Osteoblast (primary cell): Measurements from ENCODE around the gene NEU3. TPM values are rescaled to one million over a fixed set of nuclear protein-coding genes. Genes with fewer than 3 reads are reported as not detected.
"Not testable (repeated sequence)": the region's sequence is repeated elsewhere in the genome, so short reads cannot be mapped to it uniquely, and the experiment has no call there.

ENCODE experiments used
- DNase-seq: peaks from one replicate; pipeline ENCODE4 v3.0.0; 2011; ENCODE audit warnings: low spot score, mixed read lengths; ENCODE audit not compliant: insufficient read length; ENCODE audit errors: missing footprints
- H2AFZ ChIP-seq: 2 replicates; pipeline ENCODE4 v1.6.0; 2011; ENCODE audit warnings: mild to moderate bottlenecking, low read length
- H3K27ac ChIP-seq: 2 replicates; pipeline ENCODE4 v1.5.1; 2011; ENCODE audit warnings: mild to moderate bottlenecking, low read depth, low read length, moderate library complexity
- H3K27me3 ChIP-seq: 2 replicates; pipeline ENCODE4 v1.6.0; 2012; ENCODE audit warnings: mild to moderate bottlenecking, control low read depth, inconsistent platforms, low read length, moderate library complexity; ENCODE audit not compliant: insufficient read depth
- H3K36me3 ChIP-seq: 2 replicates; pipeline ENCODE4 v1.5.1; 2011; ENCODE audit warnings: mild to moderate bottlenecking, low read length, control low read depth, moderate library complexity; ENCODE audit not compliant: insufficient read depth
- H3K4me1 ChIP-seq: 2 replicates; pipeline ENCODE4 v1.5.1; 2011; ENCODE audit warnings: mild to moderate bottlenecking, low read length, control low read depth, moderate library complexity; ENCODE audit not compliant: insufficient read depth
- H3K4me2 ChIP-seq: 2 replicates; pipeline ENCODE4 v1.6.0; 2011; ENCODE audit warnings: mild to moderate bottlenecking, low read length; ENCODE audit not compliant: insufficient read depth
- H3K4me3 ChIP-seq: fragments of 200-600 bp; sonication (generic); 3 replicates; pipeline ENCODE4 v1.5.1; 2012; ENCODE audit warnings: mild to moderate bottlenecking, low read length, inconsistent platforms; ENCODE audit not compliant: insufficient read depth
- H3K79me2 ChIP-seq: 2 replicates; pipeline ENCODE4 v1.6.0; 2012; ENCODE audit warnings: mild to moderate bottlenecking, low read length, control low read depth, inconsistent platforms; ENCODE audit not compliant: insufficient read depth
- H3K9me3 ChIP-seq: 2 replicates; pipeline ENCODE4 v1.5.1; 2011; ENCODE audit warnings: low read depth, low read length, control low read depth
- H4K20me1 ChIP-seq: 2 replicates; pipeline ENCODE4 v1.6.0; 2012; ENCODE audit warnings: mild to moderate bottlenecking, low read length, control low read depth; ENCODE audit not compliant: insufficient read depth
- CTCF ChIP-seq: IDR thresholded peaks from 2 replicates; pipeline ENCODE4 v1.5.1; 2011; ENCODE audit warnings: mild to moderate bottlenecking, low read depth, low read length, moderate library complexity; ENCODE audit errors: extremely low read depth
- total RNA-seq: library from RNA; depleted of rRNA; stranded (reverse); fragments of >200 nt; gene quantifications from 2 replicates; pipeline ENCODE4 v1.2.3, GENCODE V29; 2012

Gene NEU3
- total RNA-seq, 1 donor, result 6.9 TPM

DNA sequence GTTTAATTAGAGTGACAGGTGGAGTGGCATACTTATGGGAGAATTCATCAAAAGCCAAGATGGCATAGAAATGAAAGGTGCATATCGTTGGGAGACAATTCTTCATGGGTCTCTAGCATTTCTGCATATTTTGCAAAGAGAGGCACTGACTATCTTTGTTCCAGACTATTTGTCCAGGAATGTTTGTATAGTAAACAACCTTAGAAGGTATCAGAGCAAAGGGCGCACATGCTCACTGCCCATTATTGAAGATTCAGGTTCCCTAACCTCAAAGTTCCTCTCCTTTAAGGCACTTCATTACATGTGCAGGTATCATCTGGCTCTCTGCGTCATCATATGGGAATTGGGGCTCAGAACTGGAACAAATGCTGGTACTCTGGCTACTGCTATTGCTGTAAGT, 4.7 kb upstream of the NEU3 start:
- no peak for TF ChIP-seq CTCF

DNA sequence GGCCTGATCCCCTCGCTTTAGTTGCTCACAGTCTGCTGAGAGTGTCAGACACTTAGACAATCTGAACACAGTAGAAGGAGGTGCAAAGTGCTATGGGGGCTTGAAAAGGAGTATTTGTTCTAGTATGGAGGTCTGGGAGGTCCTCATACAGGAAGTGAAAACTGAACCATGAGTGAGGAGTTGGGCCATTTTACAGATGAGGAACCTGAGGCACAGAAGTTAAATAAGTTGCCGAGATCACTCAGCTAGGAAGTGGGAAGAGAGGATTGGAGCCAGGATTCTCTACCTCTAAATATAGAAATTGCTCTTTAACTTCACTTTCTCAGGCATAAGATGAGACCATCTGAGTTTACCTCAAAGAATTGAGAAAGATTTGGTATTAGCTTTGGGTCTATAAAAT, 4.0 kb upstream of the NEU3 start:
- H3K9me3 ChIP-seq, result no peaks in the 10 kb centered on the region
- no peak overlapping the region for H3K4me3 ChIP-seq
- DNase-seq, result no peak
- H3K36me3 ChIP-seq, result peaks cover 3% of the 10 kb centered on the region
- H2AFZ ChIP-seq, result no peak overlapping the region
- H4K20me1 ChIP-seq, result peaks cover 2% of the 10 kb centered on the region
- no peak for TF ChIP-seq CTCF
- no peak overlapping the region for H3K27ac ChIP-seq
- H3K79me2 ChIP-seq, result peaks cover 3% of the 10 kb centered on the region
- H3K4me2 ChIP-seq, result no peak overlapping the region
- peaks cover 11% of the 10 kb centered on the region for H3K4me1 ChIP-seq
- no peaks in the 10 kb centered on the region for H3K27me3 ChIP-seq

More for the DNA sequence above, 4.7 kb upstream of the NEU3 start:
- no peak overlapping the region for H3K4me3 ChIP-seq
- no peaks in the 10 kb centered on the region for H3K27me3 ChIP-seq
- no peaks in the 10 kb centered on the region for H3K79me2 ChIP-seq
- H3K9me3 ChIP-seq, result no peaks in the 10 kb centered on the region
- no peak for DNase-seq
- H3K4me1 ChIP-seq, result peaks cover 5% of the 10 kb centered on the region
- H3K27ac ChIP-seq, result no peak overlapping the region
- no peak overlapping the region for H3K4me2 ChIP-seq
- no peak overlapping the region for H2AFZ ChIP-seq
- H3K36me3 ChIP-seq, result peaks cover 5% of the 10 kb centered on the region
- peaks cover 3% of the 10 kb centered on the region for H4K20me1 ChIP-seq

DNA sequence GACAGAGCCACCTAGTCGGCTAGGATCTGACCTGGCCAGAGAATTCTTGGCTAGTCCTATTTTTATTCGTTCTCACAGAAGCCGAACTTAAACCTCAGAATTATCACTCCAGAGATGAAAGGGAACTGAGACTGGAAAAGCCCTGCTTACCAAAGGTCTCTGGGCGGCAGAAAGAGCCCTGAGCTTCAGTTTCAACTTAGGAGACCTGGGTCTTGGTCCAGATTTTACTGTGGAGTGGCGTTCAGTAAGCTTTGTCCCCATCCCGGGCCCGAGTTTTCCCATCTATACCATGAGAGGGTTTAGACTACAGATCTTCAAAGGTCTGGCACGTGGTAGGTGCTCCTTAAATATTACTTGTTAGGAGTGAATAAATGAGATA, 516 bp downstream of the NEU3 start:
- Histone ChIP-seq H3K27me3 (no peaks in the 10 kb centered on the region), H3K4me1 (peaks cover 12% of the 10 kb centered on the region), H3K27ac (peak overlapping the region; percentile 64), H3K4me3 (peak overlapping the region; percentile 94), H3K9me3 (no peaks in the 10 kb centered on the region), H3K36me3 (peaks cover 4% of the 10 kb centered on the region), H2AFZ (peak overlapping the region; percentile 88), H4K20me1 (no peaks in the 10 kb centered on the region), H3K4me2 (peak overlapping the region; percentile 96), H3K79me2 (peaks cover 8% of the 10 kb centered on the region)
- TF ChIP-seq CTCF, result no peak
- DNase-seq, result peak; percentile 6

GRCh38 chr11:74990150-74990549, 1.4 kb downstream of the NEU3 start:
- Histone ChIP-seq H3K4me1 (peaks cover 12% of the 10 kb centered on the region), H3K36me3 (peaks cover 11% of the 10 kb centered on the region)

More at GRCh38 chr11:74990150-74990549, 1.4 kb downstream of the NEU3 start:
- H3K27me3 ChIP-seq, H3K4me3 ChIP-seq, H2AFZ ChIP-seq, H4K20me1 ChIP-seq, H3K27ac ChIP-seq, H3K79me2 ChIP-seq, DNase-seq, H3K9me3 ChIP-seq: not testable (repeated sequence)
- H3K4me2 ChIP-seq, result peak overlapping the region; percentile 96
